SH-SY5Y (cell line): ENCODE data around the gene SMCHD1.

Experiments used
- GATA2 ChIP-seq: IDR thresholded peaks from 2 replicates; pipeline ENCODE4 v1.6.1; 2011; ENCODE audit warnings: mild to moderate bottlenecking, low read depth, low read length
- GATA3 ChIP-seq: IDR thresholded peaks from 2 replicates; pipeline ENCODE4 v1.6.1; 2011; ENCODE audit warnings: low read depth, mild to moderate bottlenecking, low read length, moderate library complexity

- TF ChIP-seq GATA3: no peak
- no peak for TF ChIP-seq GATA2
These were observed 166.2 kb downstream of the SMCHD1 start for GRCh38 chr18:2821695-2822094.
